HG03139 (cell line): ENCODE results near the gene CDC37.
A peak's percentile ranks its signal among the peaks of the same experiment; 100 is the strongest.

ENCODE experiments used
- ATAC-seq: cut with Tn5 transposase; IDR thresholded peaks from one replicate; pipeline ENCODE4 v1.9.1; 2021; ENCODE audit not compliant: unreplicated experiment

The CDC37 gene

GRCh38 chr19:10403137-10404021, at the start of gene CDC37:
CDC37 (minus strand) TSS chr19:10403542; CDS start chr19:10403479, 63 bp downstream.
- peak; percentile 78 for ATAC-seq

- ATAC-seq: no peak
Observed at GRCh38 chr19:10450853-10451609, 47.7 kb upstream of the CDC37 start.

- no peak for ATAC-seq
Observed at GRCh38 chr19:10450191-10450852, 47.0 kb upstream of the CDC37 start.

- ATAC-seq: no peak
Observed at GRCh38 chr19:10449037-10449436, 45.7 kb upstream of the CDC37 start.

- ATAC-seq: no peak
Observed at GRCh38 chr19:10442698-10443097, 39.4 kb upstream of the CDC37 start.

GRCh38 chr19:10439588-10439987, 36.2 kb upstream of the CDC37 start:
- no peak for ATAC-seq

- ATAC-seq: no peak
Observed at GRCh38 chr19:10433131-10433536, 29.8 kb upstream of the CDC37 start.

- ATAC-seq: no peak
Observed at GRCh38 chr19:10432736-10433130, 29.4 kb upstream of the CDC37 start.

- no peak for ATAC-seq
Observed at GRCh38 chr19:10431943-10432735, 28.8 kb upstream of the CDC37 start.

- ATAC-seq: no peak
Observed at GRCh38 chr19:10431254-10431942, 28.1 kb upstream of the CDC37 start.

- no peak for ATAC-seq
Observed at GRCh38 chr19:10430505-10431253, 27.3 kb upstream of the CDC37 start.

GRCh38 chr19:10428996-10429381, 25.6 kb upstream of the CDC37 start:
- ATAC-seq: no peak

- no peak for ATAC-seq
Observed at GRCh38 chr19:10427169-10427568, 23.8 kb upstream of the CDC37 start.

GRCh38 chr19:10424011-10424637, 20.8 kb upstream of the CDC37 start:
- ATAC-seq: no peak

GRCh38 chr19:10422846-10423245, 19.5 kb upstream of the CDC37 start:
- ATAC-seq: no peak

- ATAC-seq: no peak
Observed at GRCh38 chr19:10422046-10422461, 18.7 kb upstream of the CDC37 start.

- no peak for ATAC-seq
Observed at GRCh38 chr19:10421240-10422045, 18.1 kb upstream of the CDC37 start.
